LoVo (cell line): Measurements from ENCODE around the gene COL5A3.
A peak's percentile ranks its signal among the peaks of the same experiment; 100 is the strongest.

Source experiments
- DNase-seq: peaks from one replicate; pipeline ENCODE4 v3.0.0-alpha.2; 2016; ENCODE audit warnings: low spot score

The COL5A3 gene

GRCh38 chr19:10010939-10011338 is 635 bp upstream of the COL5A3 start:
- no peak for DNase-seq

DNA sequence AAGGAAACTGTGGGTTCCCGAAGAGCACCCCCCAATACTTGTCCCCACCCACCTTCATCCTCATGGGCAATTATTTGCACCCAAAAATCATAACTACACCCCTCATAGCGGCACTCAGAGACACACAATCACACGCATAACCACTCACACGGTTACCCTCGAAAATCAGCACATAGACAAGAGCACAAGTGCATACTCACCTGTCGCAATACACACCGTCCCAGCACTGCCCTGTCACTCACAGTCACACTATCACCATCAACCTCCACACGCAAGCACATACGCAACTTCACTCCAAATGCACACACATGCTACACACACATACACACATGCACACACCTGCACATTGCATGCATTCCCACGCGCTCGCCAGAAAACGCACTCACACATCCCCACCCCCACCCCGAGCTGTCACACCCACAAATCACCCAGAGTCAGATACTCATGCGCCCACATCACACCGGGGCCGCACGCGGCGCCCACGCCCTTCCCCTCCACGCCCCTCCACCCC is 535 bp downstream of the COL5A3 start:
- DNase-seq = no peak

DNA sequence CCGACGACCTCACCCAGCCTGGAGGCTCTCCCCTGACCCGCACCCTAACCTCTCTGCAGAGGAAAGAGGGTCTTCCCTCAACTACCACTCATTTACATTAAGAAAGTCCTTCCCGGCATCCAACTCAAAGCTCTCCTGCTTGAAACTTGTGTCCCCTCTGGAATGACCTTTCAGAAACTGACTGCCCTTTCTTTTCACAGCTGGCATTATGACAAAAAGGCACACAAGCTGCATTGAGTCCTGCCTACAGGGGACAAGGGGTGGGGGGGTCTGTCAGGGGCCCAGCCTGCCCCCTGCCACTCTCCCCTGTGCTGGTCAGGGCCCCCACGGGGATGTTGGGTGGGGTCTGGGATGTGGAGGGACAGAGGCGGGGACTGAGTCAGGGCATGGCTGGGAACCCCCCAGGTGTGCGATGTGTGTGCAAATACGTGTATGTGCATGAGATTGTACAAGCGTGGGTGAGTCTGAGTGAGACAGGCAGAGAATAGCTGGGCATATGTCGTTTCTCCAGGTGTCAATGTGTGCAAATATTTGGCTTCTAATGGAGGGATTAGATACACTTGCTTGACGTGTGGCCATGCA is 2.0 kb downstream of the COL5A3 start:
- DNase-seq = no peak

DNA sequence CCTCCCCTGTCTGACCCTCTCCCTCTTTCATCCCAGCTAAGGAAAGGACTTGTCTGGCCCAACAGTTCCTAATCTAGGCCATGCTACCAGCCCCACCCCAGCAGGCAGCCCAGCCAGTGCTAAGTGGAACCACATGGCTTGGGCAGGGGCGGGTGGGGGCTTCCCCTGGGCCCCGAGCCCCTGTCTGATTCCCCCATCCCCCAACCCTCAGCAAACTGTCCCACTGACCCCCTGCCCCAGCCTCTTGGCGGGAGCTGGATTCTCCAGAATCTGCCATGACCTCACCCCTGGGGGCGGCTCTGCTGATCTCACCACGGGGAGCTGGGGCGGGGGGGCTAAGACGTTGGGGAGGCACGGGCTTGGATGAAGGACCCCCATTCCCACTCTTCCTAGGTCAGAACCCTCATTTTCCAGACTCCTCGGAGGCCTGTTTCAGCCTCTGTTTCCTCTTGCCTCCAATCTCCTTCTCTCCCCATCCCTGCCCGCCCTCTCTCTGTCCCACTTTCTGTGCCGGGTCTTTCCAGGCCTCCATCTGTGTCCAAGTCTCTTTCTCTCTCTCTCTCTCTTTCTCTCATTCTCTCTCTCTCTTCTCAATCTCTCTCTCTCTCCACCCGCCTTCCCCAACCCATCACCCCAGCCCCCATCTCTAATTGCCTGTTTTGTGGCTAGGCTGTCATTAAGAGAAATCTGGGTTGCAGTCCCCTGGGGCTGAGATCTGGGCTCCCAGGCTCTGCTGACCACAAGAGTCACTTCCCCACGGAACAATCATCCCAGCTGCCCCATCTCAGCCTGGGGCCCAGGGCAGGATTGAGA is 2.7 kb downstream of the COL5A3 start:
- no peak for DNase-seq

- DNase-seq = no peak
These were observed 3.5 kb downstream of the COL5A3 start for GRCh38 chr19:10006752-10007323.

DNA sequence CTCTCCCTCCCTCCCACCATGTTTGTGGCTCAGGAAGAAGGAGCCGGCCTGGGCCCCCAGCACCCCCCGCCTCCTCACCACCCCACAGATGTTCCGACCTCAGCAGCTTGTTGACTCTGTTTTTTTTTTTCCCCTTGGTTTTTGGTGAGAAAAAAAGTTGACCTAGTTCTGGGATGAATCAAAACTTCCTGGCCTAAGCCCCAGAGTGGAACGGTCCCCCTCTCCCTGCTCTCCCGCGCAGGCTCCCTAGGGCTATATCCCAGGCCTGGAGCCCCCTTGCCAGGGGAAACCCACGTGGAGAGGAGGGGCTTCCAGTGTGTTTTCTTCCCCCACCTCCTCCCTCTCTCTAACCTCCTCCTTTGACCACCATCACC is 4.0 kb downstream of the COL5A3 start:
- DNase-seq = no peak

- DNase-seq = no peak
These were observed 4.5 kb downstream of the COL5A3 start for GRCh38 chr19:10005632-10006334.

GRCh38 chr19:10004617-10005016 is 5.7 kb downstream of the COL5A3 start:
- no peak for DNase-seq

DNA sequence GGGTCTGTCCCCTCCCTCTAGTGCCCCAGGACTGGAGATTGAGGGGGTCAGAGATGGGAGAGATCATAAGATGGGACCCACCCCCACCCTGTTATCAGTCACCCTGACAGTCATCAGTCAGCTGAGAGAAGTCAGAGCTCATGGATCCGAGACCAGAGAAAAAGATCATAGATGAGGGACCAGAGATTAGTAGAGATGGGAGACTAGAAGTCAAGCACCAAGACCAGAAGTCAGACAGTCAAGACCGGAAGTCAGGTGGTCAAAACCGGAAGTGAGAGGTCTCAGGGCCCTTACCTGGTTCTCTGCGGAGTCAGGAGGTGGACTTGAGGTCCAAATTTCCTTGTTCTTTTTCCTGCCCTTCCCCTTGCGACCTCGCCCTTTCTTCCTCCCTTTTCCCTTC is 7.0 kb downstream of the COL5A3 start:
- no peak for DNase-seq

DNA sequence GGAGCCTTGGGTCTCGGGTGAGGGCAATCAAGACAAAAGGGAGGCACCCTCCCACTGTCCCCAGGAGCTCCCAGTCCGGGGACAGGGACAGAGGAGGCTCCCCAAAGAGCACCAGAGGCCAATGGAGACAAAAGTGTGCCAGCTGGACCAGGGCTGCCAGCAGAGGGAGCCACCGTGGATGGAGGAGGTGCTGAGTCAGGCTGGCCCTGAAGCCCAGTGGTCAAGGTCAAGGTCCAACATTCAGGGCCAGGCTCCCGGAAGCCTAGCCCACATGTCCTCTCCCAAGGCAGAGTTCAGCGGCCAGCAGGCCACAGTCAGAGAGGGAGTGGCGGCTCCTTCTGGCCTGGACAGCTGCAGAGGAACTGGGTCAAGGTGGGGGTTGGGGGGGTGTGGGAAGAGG is 8.4 kb downstream of the COL5A3 start:
- peak; percentile 30 for DNase-seq

- peak; percentile 70 for DNase-seq
These were observed 10.0 kb downstream of the COL5A3 start for GRCh38 chr19:10000171-10000826.

GRCh38 chr19:9996541-9996940 is 13.8 kb downstream of the COL5A3 start:
- DNase-seq = no peak

GRCh38 chr19:9995999-9996398 is 14.3 kb downstream of the COL5A3 start:
- DNase-seq = no peak

GRCh38 chr19:9995084-9995483 is 15.2 kb downstream of the COL5A3 start:
- no peak for DNase-seq

DNA sequence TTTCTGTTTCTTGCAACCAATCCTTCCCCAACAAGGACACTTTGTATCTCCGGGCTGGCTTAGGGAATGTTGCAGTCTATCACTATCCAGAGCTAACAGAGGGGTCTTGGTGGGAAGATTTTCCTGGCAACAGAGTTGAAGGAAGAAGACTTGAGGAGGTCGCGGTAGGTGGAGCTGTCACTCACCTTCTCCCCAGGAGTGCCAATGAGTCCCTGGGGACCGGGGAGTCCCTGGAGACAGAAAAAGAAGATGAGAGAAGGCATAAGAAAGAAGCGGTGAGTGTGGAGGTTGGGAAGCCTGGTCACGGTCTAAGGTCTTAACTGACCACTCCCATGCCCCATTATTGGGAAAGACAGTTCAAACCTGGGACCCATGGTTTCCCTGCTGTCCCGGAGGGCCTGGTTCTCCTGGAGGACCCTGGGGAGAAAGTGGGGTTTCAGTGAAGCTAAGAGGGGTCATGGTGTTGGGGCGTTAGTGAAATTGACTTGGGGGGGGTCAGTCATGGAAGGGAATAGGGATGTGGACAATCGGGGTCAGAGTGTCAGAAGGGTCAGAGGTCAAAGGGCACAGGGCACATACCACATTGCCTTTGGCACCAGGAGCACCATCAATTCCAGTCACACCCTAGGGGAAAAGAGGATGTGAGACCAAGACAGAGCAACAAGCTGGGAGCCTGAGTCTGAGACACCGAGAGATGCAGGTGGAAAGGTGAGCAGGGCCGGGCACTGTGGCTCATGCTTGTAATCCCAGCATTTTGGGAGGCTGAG is 18.7 kb downstream of the COL5A3 start:
- DNase-seq = no peak

DNA sequence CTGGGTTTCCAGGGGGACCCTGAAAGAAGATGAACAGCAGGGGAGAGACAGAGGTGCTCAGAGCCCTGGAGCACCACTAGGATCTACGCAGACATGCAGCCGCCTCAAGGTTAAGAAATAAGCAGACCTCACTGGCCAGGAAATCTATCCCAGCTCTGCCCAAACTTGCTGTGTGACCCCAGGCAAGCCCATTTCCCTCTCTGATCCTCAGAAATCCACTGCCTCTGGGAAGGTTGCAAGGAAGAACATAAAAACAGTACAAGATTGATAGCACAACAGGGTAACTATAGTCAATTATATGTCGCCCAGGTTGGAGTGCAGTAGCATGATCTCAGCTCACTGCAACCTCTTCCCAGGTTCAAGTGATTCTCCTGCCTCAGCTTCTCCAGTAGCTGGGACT is 20.8 kb downstream of the COL5A3 start:
- DNase-seq = no peak

DNA sequence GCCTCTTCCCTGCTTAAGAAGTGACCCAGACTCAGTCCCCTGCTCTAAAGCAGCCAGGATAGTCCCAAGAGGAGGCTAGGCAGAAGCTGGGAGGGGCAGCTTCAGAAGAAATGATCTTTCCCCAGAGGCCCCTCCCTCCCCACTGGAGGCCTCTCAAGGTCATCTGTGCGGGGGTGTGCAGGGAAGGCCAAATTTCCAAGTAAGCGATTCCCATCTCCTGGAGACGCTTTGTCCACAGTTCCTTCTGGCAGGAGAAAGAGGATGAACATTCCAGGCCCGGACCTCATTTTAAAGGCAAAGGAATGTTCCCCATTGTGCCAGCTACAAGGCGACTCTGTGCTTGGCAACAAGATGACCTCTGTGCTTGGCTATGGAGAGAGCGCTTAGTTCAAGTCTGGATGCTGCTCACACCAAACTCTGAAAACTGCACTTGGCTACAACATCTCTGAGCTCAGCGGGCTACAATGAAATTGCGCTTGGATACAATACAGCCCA is 23.5 kb downstream of the COL5A3 start:
- no peak for DNase-seq

- no peak for DNase-seq
These were observed 28.7 kb downstream of the COL5A3 start for GRCh38 chr19:9981406-9982260.

GRCh38 chr19:9972103-9972502 is 38.2 kb downstream of the COL5A3 start:
- no peak for DNase-seq

GRCh38 chr19:9971166-9971897 is 39.0 kb downstream of the COL5A3 start:
- DNase-seq = no peak
